ENCODE data around the gene LCP1. TPM values are rescaled to one million over a fixed set of nuclear protein-coding genes. Genes with fewer than 3 reads are reported as not detected.
A peak's percentile ranks its signal among the peaks of the same experiment; 100 is the strongest.

The LCP1 gene
- total and polyA plus RNA-seq, 9 of the 15 experiments (the other 6 are each of a cell fraction or from before 2014, with no cell fraction given) = 83.0 to 255 (median 163) TPM

DNA sequence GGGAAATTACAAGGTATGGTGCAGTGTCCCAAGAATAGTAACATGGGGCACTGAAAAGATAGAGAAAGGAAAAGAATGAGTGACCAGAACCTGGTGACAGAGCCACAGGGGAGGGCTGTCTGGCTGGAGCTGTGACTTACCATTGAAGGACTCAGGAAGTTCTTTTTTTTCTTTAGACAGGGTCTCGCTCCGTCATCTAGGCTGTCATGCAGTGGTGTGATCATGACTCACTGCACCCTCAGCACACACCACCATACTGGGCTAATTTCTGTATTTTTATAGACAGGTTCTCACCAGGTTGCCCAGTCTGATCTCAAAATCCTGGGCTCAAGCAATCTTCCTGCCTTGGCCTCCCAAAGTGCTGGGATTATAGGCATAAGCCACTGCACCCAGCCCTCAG, 68.4 kb downstream of the LCP1 start:
- no TSS peak for BruUV-seq (replicated peaks)
- peak overlapping the region in 1 of 2 experiments; percentile 34; a peak in 1 of 4 replicates for H3K9ac ChIP-seq (ENCODE audit: insufficient read depth in 1 of 2, low read depth in 2 of 2, low read length in 2 of 2)
- H3K27me3 ChIP-seq (ENCODE audit: control insufficient read depth in 2 of 2, insufficient read depth in 2 of 2, low read length in 2 of 2) = no peaks in the 10 kb centered on the region
- CTCF ChIA-PET (ENCODE audit: low intra/inter-chr PET ratio) = no interaction called here
- in situ Hi-C loops (cut with MboI) = no loop called here
- H3K79me2 ChIP-seq (ENCODE audit: control insufficient read depth, insufficient read depth, low read length) = no peaks in the 10 kb centered on the region
- H3K27ac ChIP-seq (ENCODE audit: extremely low read depth, low read depth, low read length) = peak overlapping the region; percentile 72; the same call in 2 of the 3 replicates
- intact Hi-C loops (cut with micrococcal nuclease) = no loop called here
- DNase-seq (ENCODE audit: extremely low read depth in 1 of 4, low spot score in 3 of 4) = peak in 2 of 4 experiments; percentile 35 to 71
- WGBS (ENCODE audit: insufficient coverage, low coverage, missing lambda C conversion rate) = 0% methylated on average over 2 of the region's 2 CpGs
- POLR2A ChIA-PET = no interaction called here
- no peaks in the 10 kb centered on the region for H3K9me3 ChIP-seq (replicated peaks; ENCODE audit: control insufficient read depth, insufficient read depth, low read depth, low read length)
- H3K36me3 ChIP-seq (ENCODE audit: control insufficient read depth, insufficient read depth, low read length) = no peaks in the 10 kb centered on the region
- no peak overlapping the region for H3K4me2 ChIP-seq (ENCODE audit: insufficient read depth, low read length)
- peak; percentile 93 for ATAC-seq
- no peaks in the 10 kb centered on the region for H3K9me1 ChIP-seq (ENCODE audit: control insufficient read depth, insufficient read depth, low read length)
- no peak overlapping the region for H3K4me3 ChIP-seq
- FAIRE-seq = peak; percentile 85
- no peaks in the 10 kb centered on the region for H4K20me1 ChIP-seq (replicated peaks; ENCODE audit: control insufficient read depth, insufficient read depth, low read length)
- H3K4me1 ChIP-seq (replicated peaks in 1 of 2; ENCODE audit: control insufficient read depth in 2 of 2, insufficient read depth in 2 of 2, low read length in 2 of 2) = peaks cover 0 to 17% of the 10 kb centered on the region in 2 experiments; a peak in 2 of 5 replicates
- peak overlapping the region; percentile 62 for H2AFZ ChIP-seq (ENCODE audit: low read depth, low read length)
- TF ChIP-seq RFX1 (IDR thresholded peaks at IDR 0.05) (no peak), BMI1 (IDR thresholded peaks at IDR 0.05; ENCODE audit: low read length) (no peak), GATAD2B (IDR thresholded peaks at IDR 0.05; ENCODE audit: borderline replicate concordance) (no peak), ZNF146 (CRISPR knock-in tag; IDR thresholded peaks at IDR 0.05; ENCODE audit: unreplicated experiment) (no peak), RBM14 (IDR thresholded peaks at IDR 0.05; ENCODE audit: borderline replicate concordance, insufficient read depth, low read depth, low read length) (no peak), MAFK (IDR thresholded peaks at IDR 0.05; ENCODE audit: low read length) (no peak), JUND (IDR thresholded peaks at IDR 0.05; ENCODE audit: borderline replicate concordance, low read depth, low read length) (peak; percentile 90), JUND (tag; IDR thresholded peaks at IDR 0.05; ENCODE audit: borderline replicate concordance, low read depth, low read length) (peak; percentile 69; the same call in 2 of the 3 replicates), SREBF1 (IDR thresholded peaks at IDR 0.05; ENCODE audit: borderline replicate concordance, low read depth, low read length) (peak; percentile 39; the same call in 1 of the 2 replicates), RAD21 (CRISPR knock-in tag; conservative IDR thresholded peaks at IDR 0.05 in 1 of 2, IDR thresholded peaks at IDR 0.05 in 1 of 2) (no peak), NR1H2 (CRISPR knock-in tag; IDR thresholded peaks at IDR 0.05) (no peak), ZNF76 (CRISPR knock-in tag; IDR thresholded peaks at IDR 0.05; ENCODE audit: borderline replicate concordance) (no peak), FOSL1 (tag; conservative IDR thresholded peaks at IDR 0.05) (peak; percentile 92), RAD51 (IDR thresholded peaks at IDR 0.05; ENCODE audit: borderline replicate concordance, low read depth) (no peak), ATF1 (CRISPR knock-in tag; IDR thresholded peaks at IDR 0.05) (no peak), ATF1 (tag; IDR thresholded peaks at IDR 0.05) (peak; percentile 43; the same call in 1 of the 2 replicates)
- TF ChIP-seq, protein P1, sequence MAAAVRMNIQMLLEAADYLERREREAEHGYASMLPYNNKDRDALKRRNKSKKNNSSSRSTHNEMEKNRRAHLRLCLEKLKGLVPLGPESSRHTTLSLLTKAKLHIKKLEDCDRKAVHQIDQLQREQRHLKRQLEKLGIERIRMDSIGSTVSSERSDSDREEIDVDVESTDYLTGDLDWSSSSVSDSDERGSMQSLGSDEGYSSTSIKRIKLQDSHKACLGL (CRISPR knock-in tag; IDR thresholded peaks at IDR 0.05; ENCODE audit: borderline replicate concordance, poor library complexity, severe bottlenecking) = no peak
- TF ChIP-seq, protein P2, sequence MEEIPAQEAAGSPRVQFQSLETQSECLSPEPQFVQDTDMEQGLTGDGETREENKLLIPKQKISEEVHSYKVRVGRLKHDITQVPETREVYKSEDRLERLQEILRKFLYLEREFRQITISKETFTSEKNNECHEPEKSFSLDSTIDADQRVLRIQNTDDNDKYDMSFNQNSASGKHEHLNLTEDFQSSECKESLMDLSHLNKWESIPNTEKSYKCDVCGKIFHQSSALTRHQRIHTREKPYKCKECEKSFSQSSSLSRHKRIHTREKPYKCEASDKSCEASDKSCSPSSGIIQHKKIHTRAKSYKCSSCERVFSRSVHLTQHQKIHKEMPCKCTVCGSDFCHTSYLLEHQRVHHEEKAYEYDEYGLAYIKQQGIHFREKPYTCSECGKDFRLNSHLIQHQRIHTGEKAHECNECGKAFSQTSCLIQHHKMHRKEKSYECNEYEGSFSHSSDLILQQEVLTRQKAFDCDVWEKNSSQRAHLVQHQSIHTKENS (CRISPR knock-in tag; IDR thresholded peaks at IDR 0.05) = no peak
- TF ChIP-seq, protein P3, sequence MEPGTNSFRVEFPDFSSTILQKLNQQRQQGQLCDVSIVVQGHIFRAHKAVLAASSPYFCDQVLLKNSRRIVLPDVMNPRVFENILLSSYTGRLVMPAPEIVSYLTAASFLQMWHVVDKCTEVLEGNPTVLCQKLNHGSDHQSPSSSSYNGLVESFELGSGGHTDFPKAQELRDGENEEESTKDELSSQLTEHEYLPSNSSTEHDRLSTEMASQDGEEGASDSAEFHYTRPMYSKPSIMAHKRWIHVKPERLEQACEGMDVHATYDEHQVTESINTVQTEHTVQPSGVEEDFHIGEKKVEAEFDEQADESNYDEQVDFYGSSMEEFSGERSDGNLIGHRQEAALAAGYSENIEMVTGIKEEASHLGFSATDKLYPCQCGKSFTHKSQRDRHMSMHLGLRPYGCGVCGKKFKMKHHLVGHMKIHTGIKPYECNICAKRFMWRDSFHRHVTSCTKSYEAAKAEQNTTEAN (CRISPR knock-in tag; IDR thresholded peaks at IDR 0.05) = no peak
- TF ChIP-seq, protein P4, sequence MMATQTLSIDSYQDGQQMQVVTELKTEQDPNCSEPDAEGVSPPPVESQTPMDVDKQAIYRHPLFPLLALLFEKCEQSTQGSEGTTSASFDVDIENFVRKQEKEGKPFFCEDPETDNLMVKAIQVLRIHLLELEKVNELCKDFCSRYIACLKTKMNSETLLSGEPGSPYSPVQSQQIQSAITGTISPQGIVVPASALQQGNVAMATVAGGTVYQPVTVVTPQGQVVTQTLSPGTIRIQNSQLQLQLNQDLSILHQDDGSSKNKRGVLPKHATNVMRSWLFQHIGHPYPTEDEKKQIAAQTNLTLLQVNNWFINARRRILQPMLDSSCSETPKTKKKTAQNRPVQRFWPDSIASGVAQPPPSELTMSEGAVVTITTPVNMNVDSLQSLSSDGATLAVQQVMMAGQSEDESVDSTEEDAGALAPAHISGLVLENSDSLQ (IDR thresholded peaks at IDR 0.05) = peak; percentile 42; the same call in 1 of the 2 replicates

All from K562 (cell line).